ENCODE measurements around the gene TMEM131L. TPM values are rescaled to one million over a fixed set of nuclear protein-coding genes. Genes with fewer than 3 reads are reported as not detected.

Gene TMEM131L
- total RNA-seq (2021; ENCODE audit: unreplicated experiment): 19.7 TPM
- polyA plus RNA-seq (2012): 5.1 and 6.6 TPM in 2 replicates
- percentile 75 among the genes with signal in this experiment for Bru-seq, nascent RNA
- percentile 57 among the genes with signal in this experiment for BruChase-seq, experiment 1, labeled RNA remaining after a 6-hour chase
- BruChase-seq, experiment 2, labeled RNA remaining after a 2-hour chase: percentile 65 among the genes with signal in this experiment
- long read RNA-seq, full-length matches to known transcripts: 14 of 36 reads
- long read RNA-seq, partial matches to known transcripts: 11 of 36 reads
- long read RNA-seq, other reads (novel, unspliced or antisense): 11 of 36 reads

DNA sequence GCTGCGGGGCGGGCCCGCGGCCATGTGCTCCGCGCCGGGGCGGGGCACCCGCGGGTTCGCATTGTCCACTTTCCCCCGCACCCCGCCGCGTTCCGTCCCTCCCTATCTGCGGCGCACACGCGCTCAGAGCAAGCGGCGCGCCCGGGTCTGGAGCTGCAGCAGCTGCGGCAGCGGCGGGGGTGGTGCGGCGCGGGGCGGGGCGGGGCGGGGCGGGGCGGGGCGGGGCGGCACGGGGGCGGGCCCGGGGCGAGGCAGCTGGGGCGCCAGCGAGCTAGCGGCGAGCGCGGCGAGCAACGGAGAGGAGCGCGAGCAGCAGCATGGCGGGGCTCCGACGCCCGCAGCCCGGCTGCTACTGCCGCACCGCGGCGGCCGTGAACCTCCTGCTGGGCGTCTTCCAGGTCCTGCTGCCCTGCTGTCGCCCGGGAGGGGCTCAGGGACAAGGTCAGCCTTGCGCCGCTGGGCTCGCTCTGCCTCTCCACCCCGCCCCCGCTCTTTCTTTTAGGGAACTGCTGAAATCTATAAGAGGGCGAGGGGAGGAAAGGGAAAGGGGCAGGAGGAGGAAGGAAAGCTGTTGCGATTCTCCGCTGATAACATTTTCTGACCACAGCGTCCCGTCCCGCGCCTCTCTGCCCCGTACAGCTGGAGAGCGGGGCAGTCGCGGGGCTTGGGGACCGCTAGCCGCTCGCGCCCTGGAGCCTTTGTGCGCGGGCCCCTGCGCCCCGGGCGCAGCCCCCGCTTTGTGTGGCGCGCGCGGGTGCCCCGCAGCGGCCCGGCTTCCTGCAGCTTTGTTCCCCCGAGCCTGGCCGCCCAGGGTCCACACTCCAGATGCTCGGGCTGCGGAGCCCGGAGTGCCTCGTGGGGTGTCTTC is at the start of gene TMEM131L:
TMEM131L (plus strand) TSS at position 280 of the 868 bp plus-strand sequence; CDS start at position 318, 38 bp downstream.
- Histone ChIP-seq H3K4me3 (replicated peaks in 1 of 2; ENCODE audit: low read depth in 1 of 2, low read length in 2 of 2) (peak within 1 kb of the TSS; percentile 76 to 82), H3K4me1 (ENCODE audit: control insufficient read depth in 1 of 2, insufficient read depth in 2 of 2, low read length in 2 of 2) (peaks cover 19 to 37% of the 10 kb centered on the region in 2 experiments), H3K79me2 (ENCODE audit: insufficient read depth, low read length) (peaks cover 36% of the 10 kb centered on the region), H3K9ac (ENCODE audit: low read length) (peak within 1 kb of the TSS; percentile 81), H3K4me2 (ENCODE audit: low read length) (peak within 1 kb of the TSS; percentile 98), H4K20me1 (ENCODE audit: insufficient read depth) (no peaks in the 10 kb centered on the region), H3K27ac (ENCODE audit: low read depth, low read length) (peak within 1 kb of the TSS; percentile 68), H3K36me3 (ENCODE audit: control insufficient read depth in 1 of 2, insufficient read depth in 2 of 2, low read length in 2 of 2) (no peaks in the 10 kb centered on the region), H3K9me2 (ENCODE audit: insufficient read depth) (no peaks in the 10 kb centered on the region), H3K27me3 (ENCODE audit: insufficient read depth, low read length) (no peaks in the 10 kb centered on the region), H2AFZ (ENCODE audit: low read depth, low read length, poor library complexity, severe bottlenecking) (peak within 1 kb of the TSS; percentile 3), H3K9me3 (ENCODE audit: control insufficient read depth in 1 of 2, insufficient read depth in 1 of 2, low read depth in 1 of 2, low read length in 2 of 2) (no peaks in the 10 kb centered on the region)
- intact Hi-C loops (cut with micrococcal nuclease): no loop called here
- TF ChIP-seq RAD21 (IDR thresholded peaks at IDR 0.05; ENCODE audit: low read depth) (0 out of 2 replicates have a peak, but pooled peaks have one; percentile 6), POLR2AphosphoS5 (IDR thresholded peaks at IDR 0.05; ENCODE audit: low read depth, low read length) (peak; percentile 58), EGR1 (IDR thresholded peaks at IDR 0.05; ENCODE audit: low read depth) (peak; percentile 79), YY1 (IDR thresholded peaks at IDR 0.05; ENCODE audit: extremely low read depth, insufficient replicate concordance, low read depth, low read length) (no peak), JUND (IDR thresholded peaks at IDR 0.05) (no peak), CEBPB (IDR thresholded peaks at IDR 0.05; ENCODE audit: low read depth) (no peak), EZH2phosphoT487 (IDR thresholded peaks at IDR 0.05; ENCODE audit: borderline replicate concordance) (no peak), SIN3A (IDR thresholded peaks at IDR 0.05; ENCODE audit: low read depth) (0 out of 2 replicates have a peak, but pooled peaks have one; percentile 33)
- RAD21 ChIA-PET (ENCODE audit: low non-redundant PET in 1 of 2, low total read pairs in 2 of 2, uncharacterized antibody in 2 of 2, unreplicated experiment in 2 of 2): interaction anchor here (0.7 to 1.0 kb wide), 2 partner anchors 33 to 44 kb away, joined by 3 read pairs; no protein-coding TSS in a partner anchor
- POLR2A ChIA-PET: interaction anchor here (1.4 to 1.9 kb wide), 3 partner anchors 11 to 108 kb away, joined by 4 to 11 read pairs (median 9); no protein-coding TSS in a partner anchor
- CTCF ChIA-PET: interaction anchor here (1.0 to 1.3 kb wide), 3 partner anchors 34 to 123 kb away, joined by 4 to 5 read pairs (median 4); no protein-coding TSS in a partner anchor
- ATAC-seq (peak; percentile 74), DNase-seq (ENCODE audit: low read depth, low spot score) (peak; percentile 21)
- no TSS peak for BruUV-seq (replicated peaks)
